Measurements from ENCODE around the gene NAV2. TPM values are rescaled to one million over a fixed set of nuclear protein-coding genes. Genes with fewer than 3 reads are reported as not detected.

NAV2 gene
- total RNA-seq, 1 donor from 2014 or later = 31.4 TPM

GRCh38 chr11:19952116-19952605 lies 239.5 kb downstream of the NAV2 start:
- Mint-ChIP-seq H3K36me3 (ENCODE audit: unreplicated experiment) (peaks cover 16% of the 10 kb centered on the region), H3K4me3 (ENCODE audit: unreplicated experiment) (no peak overlapping the region), H3K27ac (ENCODE audit: unreplicated experiment) (no peak overlapping the region), H3K4me1 (ENCODE audit: unreplicated experiment) (peaks cover 34% of the 10 kb centered on the region), H3K9me3 (ENCODE audit: unreplicated experiment) (no peaks in the 10 kb centered on the region), H3K27me3 (ENCODE audit: unreplicated experiment) (no peaks in the 10 kb centered on the region)
- DNase-seq (ENCODE audit: extremely low spot score, unreplicated experiment) = no peak
- TF ChIP-seq, protein P1, sequence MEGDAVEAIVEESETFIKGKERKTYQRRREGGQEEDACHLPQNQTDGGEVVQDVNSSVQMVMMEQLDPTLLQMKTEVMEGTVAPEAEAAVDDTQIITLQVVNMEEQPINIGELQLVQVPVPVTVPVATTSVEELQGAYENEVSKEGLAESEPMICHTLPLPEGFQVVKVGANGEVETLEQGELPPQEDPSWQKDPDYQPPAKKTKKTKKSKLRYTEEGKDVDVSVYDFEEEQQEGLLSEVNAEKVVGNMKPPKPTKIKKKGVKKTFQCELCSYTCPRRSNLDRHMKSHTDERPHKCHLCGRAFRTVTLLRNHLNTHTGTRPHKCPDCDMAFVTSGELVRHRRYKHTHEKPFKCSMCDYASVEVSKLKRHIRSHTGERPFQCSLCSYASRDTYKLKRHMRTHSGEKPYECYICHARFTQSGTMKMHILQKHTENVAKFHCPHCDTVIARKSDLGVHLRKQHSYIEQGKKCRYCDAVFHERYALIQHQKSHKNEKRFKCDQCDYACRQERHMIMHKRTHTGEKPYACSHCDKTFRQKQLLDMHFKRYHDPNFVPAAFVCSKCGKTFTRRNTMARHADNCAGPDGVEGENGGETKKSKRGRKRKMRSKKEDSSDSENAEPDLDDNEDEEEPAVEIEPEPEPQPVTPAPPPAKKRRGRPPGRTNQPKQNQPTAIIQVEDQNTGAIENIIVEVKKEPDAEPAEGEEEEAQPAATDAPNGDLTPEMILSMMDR (IDR thresholded peaks at IDR 0.05) = no peak

- Mint-ChIP-seq H3K27ac (ENCODE audit: unreplicated experiment) (peak overlapping the region; percentile 66), H3K9me3 (ENCODE audit: unreplicated experiment) (no peaks in the 10 kb centered on the region), H3K4me3 (ENCODE audit: unreplicated experiment) (no peak overlapping the region), H3K36me3 (ENCODE audit: unreplicated experiment) (peaks cover 9% of the 10 kb centered on the region), H3K4me1 (ENCODE audit: unreplicated experiment) (peaks cover 37% of the 10 kb centered on the region), H3K27me3 (ENCODE audit: unreplicated experiment) (no peaks in the 10 kb centered on the region)
- no peak for DNase-seq (ENCODE audit: extremely low spot score, unreplicated experiment)
- TF ChIP-seq, protein P1 (IDR thresholded peaks at IDR 0.05) = no peak
These were observed 240.3 kb downstream of the NAV2 start for GRCh38 chr11:19952911-19953310.

DNA sequence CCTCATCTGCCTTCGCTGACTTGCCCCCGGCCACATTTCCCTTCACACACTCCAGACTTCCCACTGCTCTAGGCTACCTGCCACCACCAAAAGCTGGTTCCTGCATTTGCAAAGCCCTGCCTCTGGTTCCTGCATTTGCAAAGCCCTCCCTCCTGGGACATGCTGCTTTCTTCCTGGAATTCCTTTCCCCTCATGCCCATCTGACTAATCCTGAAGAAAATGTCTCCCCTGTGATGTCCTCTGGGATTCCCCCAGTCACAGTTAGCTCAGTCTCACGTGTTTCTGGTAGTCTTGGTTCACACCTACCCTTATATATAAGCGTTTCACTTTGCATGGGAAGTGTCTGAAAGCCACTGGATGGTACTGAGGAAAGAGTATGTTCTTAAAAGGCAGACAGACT lies 240.7 kb downstream of the NAV2 start:
- no peak for DNase-seq (ENCODE audit: extremely low spot score, unreplicated experiment)
- H3K27ac Mint-ChIP-seq (ENCODE audit: unreplicated experiment) = peak overlapping the region; percentile 66
- no peaks in the 10 kb centered on the region for H3K9me3 Mint-ChIP-seq (ENCODE audit: unreplicated experiment)
- TF ChIP-seq, protein P1 (IDR thresholded peaks at IDR 0.05) = no peak
- H3K4me1 Mint-ChIP-seq (ENCODE audit: unreplicated experiment) = peaks cover 39% of the 10 kb centered on the region
- no peaks in the 10 kb centered on the region for H3K27me3 Mint-ChIP-seq (ENCODE audit: unreplicated experiment)
- H3K36me3 Mint-ChIP-seq (ENCODE audit: unreplicated experiment) = peaks cover 9% of the 10 kb centered on the region
- H3K4me3 Mint-ChIP-seq (ENCODE audit: unreplicated experiment) = no peak overlapping the region

GRCh38 chr11:19953909-19954308 lies 241.3 kb downstream of the NAV2 start:
- H3K4me1 Mint-ChIP-seq (ENCODE audit: unreplicated experiment) = peaks cover 39% of the 10 kb centered on the region
- H3K4me3 Mint-ChIP-seq (ENCODE audit: unreplicated experiment) = no peak overlapping the region
- TF ChIP-seq, protein P1 (IDR thresholded peaks at IDR 0.05) = peak; percentile 66
- no peaks in the 10 kb centered on the region for H3K27me3 Mint-ChIP-seq (ENCODE audit: unreplicated experiment)
- DNase-seq (ENCODE audit: extremely low spot score, unreplicated experiment) = no peak
- no peaks in the 10 kb centered on the region for H3K9me3 Mint-ChIP-seq (ENCODE audit: unreplicated experiment)
- H3K27ac Mint-ChIP-seq (ENCODE audit: unreplicated experiment) = peak overlapping the region; percentile 67
- peaks cover 9% of the 10 kb centered on the region for H3K36me3 Mint-ChIP-seq (ENCODE audit: unreplicated experiment)

GRCh38 chr11:19954899-19955298 lies 242.3 kb downstream of the NAV2 start:
- Mint-ChIP-seq H3K27ac (ENCODE audit: unreplicated experiment) (no peak overlapping the region), H3K36me3 (ENCODE audit: unreplicated experiment) (peaks cover 3% of the 10 kb centered on the region), H3K4me1 (ENCODE audit: unreplicated experiment) (peaks cover 39% of the 10 kb centered on the region), H3K4me3 (ENCODE audit: unreplicated experiment) (no peak overlapping the region), H3K27me3 (ENCODE audit: unreplicated experiment) (no peaks in the 10 kb centered on the region), H3K9me3 (ENCODE audit: unreplicated experiment) (no peaks in the 10 kb centered on the region)
- no peak for DNase-seq (ENCODE audit: extremely low spot score, unreplicated experiment)
- TF ChIP-seq, protein P1 (IDR thresholded peaks at IDR 0.05) = no peak

Measured in osteocyte (in vitro differentiated cells).